ENCODE results near the gene ZBTB46. TPM values are rescaled to one million over a fixed set of nuclear protein-coding genes. Genes with fewer than 3 reads are reported as not detected.

Gene ZBTB46
- total RNA-seq, 1 experiment from 2014 or later: 3.6 TPM

DNA sequence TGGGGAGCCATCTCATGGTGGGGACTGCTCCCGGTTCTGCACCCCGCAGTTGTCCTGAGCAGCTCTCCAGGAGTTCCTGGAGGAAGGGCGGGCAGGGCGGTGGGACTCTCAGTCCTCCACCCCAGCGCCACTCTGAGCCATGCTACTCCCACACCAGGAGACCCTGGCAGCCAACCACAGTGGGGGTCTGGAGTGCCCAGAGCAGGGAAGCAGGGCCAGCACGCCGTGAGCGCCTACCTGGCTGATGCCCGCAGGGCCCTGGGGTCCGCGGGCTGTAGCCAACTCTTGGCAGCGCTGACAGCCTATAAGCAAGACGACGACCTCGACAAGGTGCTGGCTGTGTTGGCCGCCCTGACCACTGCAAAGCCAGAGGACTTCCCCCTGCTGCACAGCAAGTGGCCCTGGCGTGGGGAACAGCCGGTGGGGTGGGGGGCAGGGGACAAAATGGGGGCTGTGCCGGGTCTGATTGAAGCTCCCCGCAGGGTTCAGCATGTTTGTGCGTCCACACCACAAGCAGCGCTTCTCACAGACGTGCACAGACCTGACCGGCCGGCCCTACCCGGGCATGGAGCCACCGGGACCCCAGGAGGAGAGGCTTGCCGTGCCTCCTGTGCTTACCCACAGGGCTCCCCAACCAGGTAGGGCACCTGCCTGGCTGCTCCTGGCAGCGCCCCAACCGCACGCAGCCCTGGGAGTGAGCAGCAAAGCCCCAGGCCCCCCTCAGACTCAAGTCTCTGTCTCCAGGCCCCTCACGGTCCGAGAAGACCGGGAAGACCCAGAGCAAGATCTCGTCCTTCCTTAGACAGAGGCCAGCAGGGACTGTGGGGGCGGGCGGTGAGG lies 136.3 kb downstream of the ZBTB46 start:
- H3K9me3 ChIP-seq (ENCODE audit: insufficient read depth, low read depth): no peaks in the 10 kb centered on the region
- peaks cover 58% of the 10 kb centered on the region for H3F3A ChIP-seq (ENCODE audit: insufficient read depth, low read depth)
- no peaks in the 10 kb centered on the region for H3K36me3 ChIP-seq (ENCODE audit: low read depth)
- H3K27me3 ChIP-seq (ENCODE audit: insufficient read depth, low read depth): no peaks in the 10 kb centered on the region
- H2AFZ ChIP-seq: no peak overlapping the region
- TF ChIP-seq, protein P1, sequence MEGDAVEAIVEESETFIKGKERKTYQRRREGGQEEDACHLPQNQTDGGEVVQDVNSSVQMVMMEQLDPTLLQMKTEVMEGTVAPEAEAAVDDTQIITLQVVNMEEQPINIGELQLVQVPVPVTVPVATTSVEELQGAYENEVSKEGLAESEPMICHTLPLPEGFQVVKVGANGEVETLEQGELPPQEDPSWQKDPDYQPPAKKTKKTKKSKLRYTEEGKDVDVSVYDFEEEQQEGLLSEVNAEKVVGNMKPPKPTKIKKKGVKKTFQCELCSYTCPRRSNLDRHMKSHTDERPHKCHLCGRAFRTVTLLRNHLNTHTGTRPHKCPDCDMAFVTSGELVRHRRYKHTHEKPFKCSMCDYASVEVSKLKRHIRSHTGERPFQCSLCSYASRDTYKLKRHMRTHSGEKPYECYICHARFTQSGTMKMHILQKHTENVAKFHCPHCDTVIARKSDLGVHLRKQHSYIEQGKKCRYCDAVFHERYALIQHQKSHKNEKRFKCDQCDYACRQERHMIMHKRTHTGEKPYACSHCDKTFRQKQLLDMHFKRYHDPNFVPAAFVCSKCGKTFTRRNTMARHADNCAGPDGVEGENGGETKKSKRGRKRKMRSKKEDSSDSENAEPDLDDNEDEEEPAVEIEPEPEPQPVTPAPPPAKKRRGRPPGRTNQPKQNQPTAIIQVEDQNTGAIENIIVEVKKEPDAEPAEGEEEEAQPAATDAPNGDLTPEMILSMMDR (conservative IDR thresholded peaks at IDR 0.05): no peak
- TF ChIP-seq EZH2 (IDR thresholded peaks at IDR 0.05; ENCODE audit: low read depth): no peak
- H3K4me3 ChIP-seq: no peak overlapping the region
- peaks cover 38% of the 10 kb centered on the region for H3K4me1 ChIP-seq (replicated peaks; ENCODE audit: insufficient read depth)
- 0 out of 2 replicates have a peak, but pooled peaks cover 3% of the 10 kb centered on the region for H4K20me1 ChIP-seq (ENCODE audit: insufficient read depth)
- intact Hi-C loops (cut with micrococcal nuclease; ENCODE audit: unreplicated experiment): no loop called here
- no peak overlapping the region for H3K27ac ChIP-seq
- ChIA-PET POLR2A (ENCODE audit: unreplicated experiment) (no interaction called here), CTCF (interaction anchor here (0.6 kb wide), 1 partner anchor 496 kb away, joined by 9 read pairs; no protein-coding TSS in a partner anchor)
- no peak overlapping the region for H3K4me2 ChIP-seq
- no TSS peak for BruUV-seq (replicated peaks)
- H3K9me2 ChIP-seq (ENCODE audit: insufficient read depth): no peaks in the 10 kb centered on the region
- DNase-seq: peak in 1 of 2 experiments; percentile 23
- H3K79me2 ChIP-seq (ENCODE audit: low read depth): 0 out of 2 replicates have a peak, but pooled peaks cover 2% of the 10 kb centered on the region

DNA sequence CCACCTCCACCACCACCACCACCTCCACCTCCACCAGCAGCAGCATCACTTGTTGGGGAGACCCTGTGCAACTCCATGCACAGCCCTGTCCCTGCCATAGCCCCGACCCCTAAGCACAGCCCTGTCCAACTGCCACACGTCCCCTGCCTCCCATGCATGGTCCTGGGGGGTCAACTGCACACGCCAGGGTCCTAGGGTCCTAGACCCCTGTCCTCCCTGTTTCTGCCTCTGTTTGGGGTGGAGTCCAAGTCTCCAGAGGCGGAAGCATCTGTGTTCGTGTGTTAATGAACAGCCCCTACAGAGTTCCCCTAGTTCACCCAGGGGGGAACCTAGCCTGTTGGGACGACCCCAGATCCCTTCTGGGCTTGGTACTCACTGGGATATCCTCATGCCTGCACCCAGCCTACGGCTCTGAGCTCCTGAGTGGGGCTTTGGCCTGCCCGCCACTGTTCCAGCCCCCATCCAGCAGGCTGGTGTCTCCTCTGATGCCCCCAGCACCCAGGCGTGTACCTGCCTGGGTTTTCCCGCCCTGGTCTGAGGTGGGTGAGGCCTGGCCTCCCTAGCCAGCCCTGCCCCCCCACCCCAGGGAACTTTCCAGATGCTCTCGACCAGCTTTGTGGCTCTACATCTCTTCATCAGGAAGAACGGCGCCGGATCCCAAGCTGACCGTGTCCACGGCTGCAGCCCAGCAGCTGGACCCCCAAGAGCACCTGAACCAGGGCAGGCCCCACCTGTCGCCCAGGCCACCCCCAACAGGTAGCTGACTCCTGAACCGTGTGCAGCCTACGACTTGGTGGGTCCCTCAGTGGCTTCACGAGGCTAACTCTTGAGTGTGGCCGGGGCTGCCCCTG lies 137.1 kb downstream of the ZBTB46 start:
- no peak overlapping the region for H2AFZ ChIP-seq
- 0 out of 2 replicates have a peak, but pooled peaks cover 3% of the 10 kb centered on the region for H4K20me1 ChIP-seq (ENCODE audit: insufficient read depth)
- CTCF ChIA-PET: interaction anchor here (0.6 kb wide), 1 partner anchor 495 kb away, joined by 9 read pairs; no protein-coding TSS in a partner anchor
- peak in 1 of 2 experiments; percentile 26 for DNase-seq
- POLR2A ChIA-PET (ENCODE audit: unreplicated experiment): no interaction called here
- H3K4me1 ChIP-seq (replicated peaks; ENCODE audit: insufficient read depth): peaks cover 30% of the 10 kb centered on the region
- H3K4me2 ChIP-seq: no peak overlapping the region
- peaks cover 50% of the 10 kb centered on the region for H3F3A ChIP-seq (ENCODE audit: insufficient read depth, low read depth)
- H3K27me3 ChIP-seq (ENCODE audit: insufficient read depth, low read depth): no peaks in the 10 kb centered on the region
- intact Hi-C loops (cut with micrococcal nuclease; ENCODE audit: unreplicated experiment): no loop called here
- H3K36me3 ChIP-seq (ENCODE audit: low read depth): no peaks in the 10 kb centered on the region
- BruUV-seq (replicated peaks): no TSS peak
- TF ChIP-seq, protein P1 (conservative IDR thresholded peaks at IDR 0.05): no peak
- TF ChIP-seq EZH2 (IDR thresholded peaks at IDR 0.05; ENCODE audit: low read depth): no peak
- H3K9me2 ChIP-seq (ENCODE audit: insufficient read depth): no peaks in the 10 kb centered on the region
- no peak overlapping the region for H3K27ac ChIP-seq
- H3K79me2 ChIP-seq (ENCODE audit: low read depth): no peaks in the 10 kb centered on the region
- no peaks in the 10 kb centered on the region for H3K9me3 ChIP-seq (ENCODE audit: insufficient read depth, low read depth)
- H3K4me3 ChIP-seq: no peak overlapping the region

Other genes with a start within 250 kb of the ZBTB46 start
- gene GMEB2, start 204.2 kb downstream of the ZBTB46 start, total RNA-seq (2021): 18.9 and 19.3 TPM in 2 replicates
- gene STMN3, start 177.8 kb downstream of the ZBTB46 start, total RNA-seq (2021): 24.3 and 24.4 TPM in 2 replicates
- 36.0 and 37.4 TPM in 2 replicates for gene RTEL1, start 173.0 kb downstream of the ZBTB46 start, total RNA-seq (2021)
- gene TNFRSF6B, start 134.6 kb downstream of the ZBTB46 start, total RNA-seq (2021): not detected in 2 replicates
- gene ARFRP1, start 123.3 kb downstream of the ZBTB46 start, total RNA-seq (2021): 59.1 and 71.1 TPM in 2 replicates
- 27.2 and 31.4 TPM in 2 replicates for gene ZGPAT, start 123.2 kb downstream of the ZBTB46 start, total RNA-seq (2021)
- gene LIME1, start 94.6 kb downstream of the ZBTB46 start, total RNA-seq (2021): 18.7 and 24.8 TPM in 2 replicates
- gene SLC2A4RG, start 91.5 kb downstream of the ZBTB46 start, total RNA-seq (2021): 167 and 233 TPM in 2 replicates
- not detected in 2 replicates for gene ABHD16B, start 30.2 kb upstream of the ZBTB46 start, total RNA-seq (2021)
- gene TPD52L2, start 34.0 kb upstream of the ZBTB46 start, total RNA-seq (2021): 149 and 158 TPM in 2 replicates
- gene DNAJC5, start 63.9 kb upstream of the ZBTB46 start, total RNA-seq (2021): 47.0 and 48.1 TPM in 2 replicates
- 51.7 and 55.1 TPM in 2 replicates for gene UCKL1, start 125.2 kb upstream of the ZBTB46 start, total RNA-seq (2021)
- 24.3 and 28.1 TPM in 2 replicates for gene ZNF512B, start 138.7 kb upstream of the ZBTB46 start, total RNA-seq (2021)
- gene SAMD10, start 148.4 kb upstream of the ZBTB46 start, total RNA-seq (2021): 14.4 and 18.7 TPM in 2 replicates
- gene PRPF6, start 149.9 kb upstream of the ZBTB46 start, total RNA-seq (2021): 103 and 111 TPM in 2 replicates
- 3.8 and 6.4 TPM in 2 replicates for gene C20orf204, start 204.9 kb upstream of the ZBTB46 start, total RNA-seq (2021)
- 0.83 TPM in 1 of 2 replicates, not detected in the other for gene SOX18, start 218.4 kb upstream of the ZBTB46 start, total RNA-seq (2021)
- 100 and 156 TPM in 2 replicates for gene TCEA2, start 231.9 kb upstream of the ZBTB46 start, total RNA-seq (2021)
- gene RGS19, start 248.3 kb upstream of the ZBTB46 start, total RNA-seq (2021): 33.3 and 39.2 TPM in 2 replicates
- gene OPRL1, start 248.8 kb upstream of the ZBTB46 start, total RNA-seq (2021): 1.5 and 2.7 TPM in 2 replicates